Activated CD4-positive, alpha-beta T cell treated with anti-CD3 and anti-CD28 coated beads, Interleukin-2, amount 50 U/mL, for 48 hours (primary cell): ENCODE data around the gene PLXDC2.
"Not testable (repeated sequence)": the region's sequence is repeated elsewhere in the genome, so short reads cannot be mapped to it uniquely, and the experiment has no call there.

Experiments used
- DNase-seq, 2 experiments: peaks; one replicate each; pipeline ENCODE4 v3.0.0-alpha.2; 2020

PLXDC2 gene

GRCh38 chr10:19987931-19988330 is 171.7 kb downstream of the PLXDC2 start:
- no peak for DNase-seq

- no peak for DNase-seq
Observed at GRCh38 chr10:19993714-19994315, 177.6 kb downstream of the PLXDC2 start.

- no peak for DNase-seq
Observed at GRCh38 chr10:19998482-19998881, 182.2 kb downstream of the PLXDC2 start.

DNA sequence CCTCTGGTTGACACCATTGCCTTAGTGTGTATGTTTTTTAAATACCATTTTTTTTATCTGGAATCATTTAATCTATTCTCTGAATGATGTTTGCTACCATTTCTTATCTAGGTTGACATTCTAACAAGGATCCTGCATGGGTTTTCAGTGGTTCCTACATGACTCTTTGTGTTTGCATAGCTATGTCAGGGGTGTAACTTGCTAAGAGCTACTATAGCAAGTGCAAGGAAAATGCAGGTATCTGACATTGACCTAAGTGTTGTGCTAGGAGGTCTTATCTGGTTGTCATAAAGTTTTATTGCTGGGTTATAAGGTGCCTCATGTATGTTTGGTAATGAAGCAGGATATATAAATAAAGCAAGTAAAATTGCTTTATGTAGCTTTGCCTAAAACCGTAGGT is 183.2 kb downstream of the PLXDC2 start:
- DNase-seq: no peak

- DNase-seq: not testable (repeated sequence)
Observed at GRCh38 chr10:20002026-20002425, 185.8 kb downstream of the PLXDC2 start.

DNA sequence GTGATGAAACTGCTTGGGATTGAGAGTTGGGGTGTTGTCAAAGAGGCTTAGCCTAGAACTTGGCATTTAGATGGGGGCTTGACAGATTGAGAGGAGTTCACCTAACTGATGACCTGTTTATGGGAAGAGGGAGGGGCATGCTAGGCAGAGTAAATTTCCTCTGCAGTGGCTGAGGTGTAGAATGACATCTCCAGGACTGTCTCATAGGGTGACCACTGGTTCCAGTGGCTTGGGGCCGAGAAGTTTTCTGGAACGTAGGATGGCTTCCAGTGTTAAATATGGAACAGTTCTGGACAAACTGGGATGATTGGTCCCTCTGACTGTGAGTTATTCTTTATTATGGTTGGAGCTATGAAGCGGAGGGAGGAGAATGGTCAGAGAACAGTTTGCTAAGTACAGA is 186.4 kb downstream of the PLXDC2 start:
- no peak for DNase-seq

GRCh38 chr10:20004087-20004523 is 187.9 kb downstream of the PLXDC2 start:
- no peak for DNase-seq

- DNase-seq: no peak
Observed at GRCh38 chr10:20005638-20006037, 189.4 kb downstream of the PLXDC2 start.

DNA sequence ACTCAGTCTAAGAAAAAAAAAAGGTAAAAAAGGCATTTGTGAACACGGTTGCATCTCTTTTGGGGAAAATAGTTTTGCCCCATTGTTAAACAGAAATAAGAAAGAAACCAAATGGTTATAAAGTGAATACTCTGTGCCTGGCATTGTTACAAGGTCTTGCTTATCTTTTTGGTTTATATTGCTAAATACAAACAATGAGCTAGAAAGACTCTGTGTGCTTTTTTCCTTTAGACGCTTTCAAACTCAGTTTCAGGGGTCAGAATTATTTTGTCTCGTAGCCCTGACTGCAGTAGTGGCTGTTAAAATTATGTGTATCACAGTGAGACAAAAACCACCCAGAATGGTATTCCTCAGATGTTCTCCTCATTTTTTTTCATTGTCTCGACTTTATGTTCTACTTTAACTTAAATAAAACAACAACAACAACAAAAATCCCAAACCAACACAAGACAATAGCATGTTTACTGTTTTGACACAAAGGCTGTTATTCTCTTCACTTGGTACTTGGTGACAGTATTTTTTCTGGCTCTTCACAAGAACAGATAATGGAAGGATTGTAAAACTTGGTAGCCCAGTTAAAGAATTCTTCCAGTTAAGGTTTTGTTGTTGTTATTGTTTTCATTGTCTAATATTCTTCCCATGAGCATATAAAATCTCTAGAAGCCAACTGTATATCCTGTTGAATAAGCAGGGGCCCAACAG is 190.1 kb downstream of the PLXDC2 start:
- DNase-seq: no peak

- DNase-seq: no peak
Observed at GRCh38 chr10:20007426-20007825, 191.2 kb downstream of the PLXDC2 start.

DNA sequence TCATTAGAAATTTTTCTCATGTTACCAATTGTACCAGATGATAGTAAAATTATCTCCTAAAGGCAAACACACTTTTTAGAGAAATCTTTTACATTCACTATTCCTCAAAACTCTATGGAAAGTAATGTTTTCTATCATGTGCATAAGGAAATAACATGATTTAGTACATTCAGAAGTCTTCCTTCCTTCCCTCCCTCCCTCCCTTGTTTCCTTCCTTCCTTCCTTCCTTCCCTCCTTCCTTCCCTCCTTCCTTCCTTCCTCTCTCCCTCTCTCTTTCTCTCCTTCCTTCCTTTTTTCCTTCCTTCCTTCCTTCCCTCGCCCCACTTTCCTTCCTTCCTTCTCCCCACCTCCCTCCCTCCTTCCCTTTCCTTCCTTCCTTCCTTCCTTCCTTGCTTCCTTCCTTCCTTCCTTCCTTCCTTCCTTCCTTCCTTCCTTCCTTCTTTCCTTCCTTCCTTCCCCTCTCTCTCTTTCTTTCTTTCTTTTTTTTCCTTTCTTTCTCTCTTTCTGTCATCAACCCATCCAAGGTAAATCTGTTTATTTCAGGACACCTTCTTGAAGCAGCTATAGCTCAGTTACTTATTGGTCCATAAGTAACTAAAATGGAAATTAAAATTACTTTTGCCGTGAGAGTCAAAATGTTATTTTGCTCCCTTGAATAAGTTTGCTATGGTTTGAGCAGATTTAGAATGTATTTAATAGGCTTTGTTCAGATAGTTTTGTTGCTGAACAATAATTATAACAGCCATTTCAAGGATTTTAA is 197.9 kb downstream of the PLXDC2 start:
- no peak for DNase-seq

GRCh38 chr10:20017961-20018360 is 201.7 kb downstream of the PLXDC2 start:
- DNase-seq: no peak

- DNase-seq: no peak
Observed at GRCh38 chr10:20020677-20021076, 204.4 kb downstream of the PLXDC2 start.

- no peak for DNase-seq
Observed at GRCh38 chr10:20029523-20029922, 213.3 kb downstream of the PLXDC2 start.

DNA sequence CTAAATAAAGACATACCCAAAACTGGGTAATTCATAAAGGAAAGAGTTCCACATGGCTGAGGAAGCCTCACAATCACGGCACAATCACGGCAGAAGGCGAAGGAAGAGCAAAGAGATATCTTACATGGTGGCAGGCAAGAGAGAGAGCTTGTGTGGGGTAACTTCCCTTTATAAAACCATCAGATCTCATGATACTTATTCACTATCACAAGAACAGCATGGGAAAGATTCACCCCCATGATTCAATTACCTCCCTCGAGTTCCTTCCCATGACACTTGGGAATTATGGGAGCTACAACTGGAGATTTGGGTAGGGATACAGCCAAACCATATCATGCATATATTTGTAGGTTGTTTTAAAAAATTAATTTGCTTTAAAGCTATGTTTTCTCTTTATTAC is 217.2 kb downstream of the PLXDC2 start:
- no peak for DNase-seq

DNA sequence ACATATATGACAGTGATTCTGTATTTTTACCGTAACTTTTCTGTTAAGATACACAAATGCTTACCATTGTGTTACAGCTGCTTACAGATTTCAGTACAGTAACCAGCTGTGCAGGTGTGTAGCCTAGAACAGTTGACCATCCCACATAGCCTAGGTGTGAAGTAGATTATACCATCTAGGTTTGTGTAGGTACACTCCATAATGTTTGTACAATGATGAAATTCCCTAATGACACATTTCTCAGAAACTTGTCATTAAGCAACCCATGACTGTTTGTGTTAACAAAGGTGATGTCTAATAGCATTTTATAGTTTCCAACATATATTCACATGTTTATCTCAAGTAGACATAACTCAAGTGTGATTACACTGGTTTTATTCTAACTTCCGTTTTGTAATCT is 218.5 kb downstream of the PLXDC2 start:
- no peak for DNase-seq

- no peak for DNase-seq
Observed at GRCh38 chr10:20040012-20040411, 223.8 kb downstream of the PLXDC2 start.

- no peak for DNase-seq
Observed at GRCh38 chr10:20041931-20042330, 225.7 kb downstream of the PLXDC2 start.

DNA sequence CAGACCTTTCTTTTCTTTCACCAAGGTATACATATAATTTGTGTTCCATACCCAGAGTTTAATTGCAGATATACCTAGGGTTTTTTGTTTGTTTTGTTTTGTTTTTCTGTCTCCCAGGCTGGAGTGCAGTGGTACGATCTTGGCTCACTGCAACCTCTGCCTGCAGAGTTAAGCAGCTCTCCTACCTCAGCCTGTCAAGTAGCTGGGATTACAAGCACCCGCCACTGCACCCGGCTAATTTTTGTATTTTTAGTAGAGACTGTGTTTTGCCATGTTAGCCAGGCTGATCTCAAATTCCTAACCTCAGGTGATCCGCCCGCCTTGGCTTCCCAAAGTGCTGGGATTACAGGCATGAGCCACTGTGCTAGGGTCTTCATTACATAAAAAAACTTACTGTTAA is 228.9 kb downstream of the PLXDC2 start:
- not testable (repeated sequence) for DNase-seq

- DNase-seq: no peak
Observed at GRCh38 chr10:20048161-20048560, 231.9 kb downstream of the PLXDC2 start.

DNA sequence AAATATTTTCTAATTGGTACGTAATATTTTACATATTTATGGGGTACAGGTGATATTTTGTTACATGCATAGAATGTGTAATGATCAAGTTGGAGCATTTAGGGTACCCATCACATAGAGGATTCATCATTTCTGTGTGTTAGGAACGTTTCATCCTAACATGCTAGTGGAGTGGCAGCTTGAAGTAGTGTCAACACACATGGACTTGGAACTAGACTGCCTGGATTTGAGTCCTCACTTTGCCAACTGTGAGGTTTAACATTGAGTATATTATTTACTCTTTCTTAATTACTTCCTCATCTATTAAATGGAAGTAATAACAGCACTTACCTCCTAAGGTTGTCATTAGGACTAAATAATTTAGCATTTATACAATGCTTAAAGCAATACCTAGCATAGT is 241.9 kb downstream of the PLXDC2 start:
- no peak for DNase-seq

DNA sequence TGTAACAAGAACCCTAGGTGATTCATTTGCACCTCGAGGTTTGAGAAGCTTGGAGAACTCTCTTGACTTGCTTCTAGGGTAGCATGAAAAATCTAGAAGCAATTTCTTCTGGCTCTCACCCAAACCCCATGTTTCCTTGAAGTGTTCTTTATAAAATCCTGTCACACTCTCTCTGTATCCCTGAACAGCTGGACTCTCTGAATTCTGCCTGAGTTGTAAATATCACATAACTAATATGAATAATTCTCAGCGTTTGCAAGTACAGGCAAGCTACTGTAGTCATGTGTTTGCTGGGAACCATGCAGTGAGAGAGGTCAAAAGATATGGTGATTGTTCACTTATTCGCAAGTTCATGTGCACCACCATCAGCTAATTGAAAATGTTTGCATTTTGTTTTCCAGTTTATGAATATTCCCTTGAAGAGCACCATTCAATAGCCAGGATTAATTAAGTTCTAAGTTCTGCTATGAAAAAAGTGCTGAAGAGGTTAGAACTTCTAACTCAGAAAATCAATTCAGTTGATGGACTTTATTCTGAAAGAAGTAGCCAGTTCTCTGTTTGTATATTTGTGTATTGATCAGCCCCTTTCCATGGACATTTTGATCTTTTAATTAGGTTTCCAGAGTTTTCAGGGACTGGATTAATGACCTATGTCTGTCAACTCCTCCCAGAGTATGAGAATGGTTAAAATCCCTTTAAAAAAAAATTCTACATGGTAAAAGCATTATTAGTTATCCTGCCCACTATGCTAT is 243.0 kb downstream of the PLXDC2 start:
- DNase-seq: no peak

DNA sequence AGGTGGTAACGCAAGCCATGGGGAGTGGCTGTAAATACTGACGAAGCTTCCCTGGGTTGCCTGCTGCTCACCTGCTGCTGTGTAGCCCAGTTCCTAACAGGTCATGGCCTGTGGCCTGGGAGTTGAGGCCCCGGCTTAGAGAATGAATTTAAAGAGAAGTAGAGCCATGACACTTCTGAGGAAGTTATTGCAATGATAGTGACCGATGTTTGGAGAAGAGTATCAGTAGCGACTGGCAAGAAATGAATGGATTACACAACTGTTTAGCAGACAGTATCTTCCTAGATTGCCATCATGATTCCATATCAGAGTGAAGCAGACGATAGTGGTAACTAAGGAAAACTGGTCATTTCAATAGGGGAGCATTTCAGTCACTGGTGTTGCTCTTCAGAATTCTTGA is 249.6 kb downstream of the PLXDC2 start:
- no peak for DNase-seq
